ENCODE results near the gene RAPGEF3. TPM values are rescaled to one million over a fixed set of nuclear protein-coding genes. Genes with fewer than 3 reads are reported as not detected.

RAPGEF3 gene
- total and polyA plus RNA-seq, 2 of the 8 experiments (the other 6 are each of a cell fraction or from before 2014, with no cell fraction given), result 5.0 to 9.4 TPM

- no peak overlapping the region for H3K18ac ChIP-seq (ENCODE audit: extremely low read depth, low read length)
- no peak overlapping the region for H3K14ac ChIP-seq (ENCODE audit: insufficient read length)
- peaks cover 29 to 56% (median 53%) of the 10 kb centered on the region in 4 experiments for H3K36me3 ChIP-seq (ENCODE audit: control insufficient read depth in 2 of 4, insufficient read depth in 4 of 4, low read length in 3 of 4)
- no peak overlapping the region for H2AK5ac ChIP-seq (ENCODE audit: low read depth, low read length)
- H4K20me1 ChIP-seq (replicated peaks in 1 of 2; ENCODE audit: control insufficient read depth in 1 of 2, insufficient read depth in 2 of 2, low read length in 2 of 2), result peaks cover 0 to 17% of the 10 kb centered on the region in 2 experiments
- H3K4me1 ChIP-seq (replicated peaks in 1 of 4; ENCODE audit: control insufficient read depth in 3 of 4, insufficient read depth in 4 of 4, low read length in 3 of 4), result no peaks in the 10 kb centered on the region
- H3K27me3 ChIP-seq (replicated peaks in 1 of 4; ENCODE audit: control insufficient read depth in 3 of 4, extremely low read depth in 1 of 4, insufficient read depth in 3 of 4, low read length in 3 of 4), result no peaks in the 10 kb centered on the region
- WGBS, 2 experiments (ENCODE audit: extremely low coverage in 1 of 2, insufficient coverage in 1 of 2, insufficient read length in 1 of 2, insufficient replicate concordance in 2 of 2, low coverage in 1 of 2, low lambda C conversion rate in 2 of 2, missing lambda C conversion rate in 1 of 2), result 91% methylated on average over 5 of the region's 5 CpGs; no CpG with 5 or more reads in 1 of the 2 experiments
- H2BK120ac ChIP-seq (replicated peaks; ENCODE audit: low read depth, low read length), result no peak overlapping the region
- no peak overlapping the region for H3K4me2 ChIP-seq (ENCODE audit: insufficient read depth in 1 of 2, low read depth in 2 of 2, low read length in 2 of 2)
- no peak overlapping the region for H3K56ac ChIP-seq (replicated peaks; ENCODE audit: insufficient read length, low read depth, low read length)
- ChIA-PET CTCF (ENCODE audit: partially characterized antibody) (interaction anchor here (0.6 to 58.8 kb wide), 9 partner anchors 8 to 1897 kb away, joined by 3 to 2442 read pairs (median 4); partner anchors contain the start of genes ENDOU, RAPGEF3 and RPAP3), POLR2A (ENCODE audit: partially characterized antibody) (interaction anchor here (1.4 to 3.8 kb wide), 2 partner anchors 10 to 13 kb away, joined by 4 to 17 read pairs; no protein-coding TSS in a partner anchor)
- no peak overlapping the region for H3K4me3 ChIP-seq (ENCODE audit: extremely low read depth in 1 of 4, insufficient read depth in 2 of 4, low read depth in 3 of 4, low read length in 4 of 4)
- TF ChIP-seq YY1 (IDR thresholded peaks at IDR 0.05; ENCODE audit: low read depth, low read length) (no peak), KDM1A (IDR thresholded peaks at IDR 0.05; ENCODE audit: borderline replicate concordance, low read length) (no peak), NRF1 (IDR thresholded peaks at IDR 0.05; ENCODE audit: low read depth, low read length) (no peak), SUZ12 (IDR thresholded peaks at IDR 0.05; ENCODE audit: low read length) (no peak), TCF12 (IDR thresholded peaks at IDR 0.05; ENCODE audit: low read depth, low read length) (no peak)
- H3K9me3 ChIP-seq (ENCODE audit: insufficient read depth in 2 of 2, low read depth in 1 of 2, low read length in 1 of 2), result no peaks in the 10 kb centered on the region
- H3K79me2 ChIP-seq (ENCODE audit: control insufficient read depth in 1 of 2, insufficient read depth in 2 of 2, low read length in 2 of 2), result no peaks in the 10 kb centered on the region
- no peak overlapping the region for H2BK12ac ChIP-seq (ENCODE audit: low read depth, low read length)
- no peak overlapping the region for H3K4ac ChIP-seq (replicated peaks; ENCODE audit: insufficient read length, low read depth, low read length)
- no peak overlapping the region for H3K9ac ChIP-seq (replicated peaks in 1 of 4; ENCODE audit: extremely low read depth in 1 of 4, low read depth in 3 of 4, low read length in 3 of 4)
- no peak overlapping the region for H2BK5ac ChIP-seq (ENCODE audit: low read depth, low read length)
- no peak overlapping the region for H2BK20ac ChIP-seq (ENCODE audit: low read length)
- no peak overlapping the region for H4K5ac ChIP-seq (ENCODE audit: insufficient read length, low read depth, low read length)
- no peak overlapping the region for H2BK15ac ChIP-seq (ENCODE audit: low read length)
- no peak overlapping the region for H3K23ac ChIP-seq (ENCODE audit: insufficient read length)
- no peak overlapping the region for H4K91ac ChIP-seq (replicated peaks; ENCODE audit: insufficient read length, low read length)
- FAIRE-seq, result no peak
- H3K79me1 ChIP-seq (ENCODE audit: low read depth, low read length), result no peaks in the 10 kb centered on the region
- no peak overlapping the region for H4K8ac ChIP-seq (ENCODE audit: extremely low read depth, insufficient read depth, low read length)
- DNase-seq (ENCODE audit: low read depth in 1 of 2, low spot score in 2 of 2), result no peak
- H3K27ac ChIP-seq (ENCODE audit: low read depth, low read length), result no peak overlapping the region
- H3K23me2 ChIP-seq (ENCODE audit: low read depth, low read length), result no peaks in the 10 kb centered on the region
- H2AFZ ChIP-seq (ENCODE audit: low read length), result no peak overlapping the region
Observed at GRCh38 chr12:47789141-47789540, 30.5 kb upstream of the RAPGEF3 start.

Measured in H1 (cell line).